Measurements from ENCODE around the gene CORO2B.

CORO2B gene

DNA sequence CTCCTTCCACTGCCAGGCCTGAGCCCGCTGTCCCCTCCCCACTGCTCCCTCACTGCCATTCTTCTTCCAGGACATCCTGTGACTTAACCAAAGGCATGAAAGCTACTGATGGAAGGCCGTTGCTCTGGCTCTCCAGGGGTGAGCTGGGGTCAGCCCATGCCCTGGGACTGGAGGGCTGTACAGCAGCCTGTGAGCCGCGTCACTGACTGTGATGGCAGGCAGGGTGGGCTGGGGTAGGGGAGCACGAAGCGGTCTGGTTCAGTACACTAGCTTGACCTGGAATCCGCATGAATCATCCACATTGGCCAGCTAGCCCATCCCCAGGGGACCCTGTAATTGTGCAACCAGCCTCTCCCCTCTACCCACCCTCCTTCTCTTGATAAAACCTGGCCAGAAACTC, 30.8 kb downstream of the CORO2B start:
- H3K4me2 ChIP-seq (ENCODE audit: low read depth, low read length, poor library complexity, severe bottlenecking), result no peak overlapping the region

DNA sequence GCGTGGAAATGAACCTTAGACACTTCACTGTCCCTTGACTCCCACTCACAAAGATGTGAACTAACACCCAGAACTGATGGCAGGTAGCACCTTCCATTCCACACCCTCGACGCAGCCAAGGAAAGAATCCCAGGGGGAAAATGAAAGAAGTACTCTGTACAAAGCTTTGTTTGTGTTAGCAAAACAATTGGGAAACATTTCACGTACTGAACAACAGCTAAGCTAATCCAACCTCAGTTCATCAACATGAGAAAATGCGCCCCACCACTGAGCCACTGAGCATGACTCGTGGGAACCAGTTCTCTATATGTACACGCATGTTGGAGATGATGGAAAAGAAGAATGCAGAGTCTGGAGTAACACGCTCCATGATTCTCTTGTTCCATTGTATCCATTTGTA, 32.0 kb downstream of the CORO2B start:
- Histone ChIP-seq H3K36me3 (ENCODE audit: low read length) (no peaks in the 10 kb centered on the region), H3K79me2 (ENCODE audit: insufficient read depth, low read length) (no peaks in the 10 kb centered on the region)

More for the DNA sequence above, 30.8 kb downstream of the CORO2B start:
- H2AFZ ChIP-seq (ENCODE audit: low read depth, low read length, severe bottlenecking), result no peak overlapping the region
- no peak overlapping the region for H3K4me3 ChIP-seq (ENCODE audit: insufficient read depth, low read length, poor library complexity, severe bottlenecking)
- H3K9me3 ChIP-seq (ENCODE audit: insufficient read depth, low read length), result no peaks in the 10 kb centered on the region
- H3K9me2 ChIP-seq (replicated peaks; ENCODE audit: insufficient read depth, low read length), result no peaks in the 10 kb centered on the region
- H3F3A ChIP-seq (ENCODE audit: insufficient read depth), result no peaks in the 10 kb centered on the region
- no peak overlapping the region for H3K9ac ChIP-seq (ENCODE audit: low read length)
- H3K27ac ChIP-seq (ENCODE audit: low read depth, low read length), result no peak overlapping the region
- no peaks in the 10 kb centered on the region for H3K27me3 ChIP-seq (ENCODE audit: low read length)
- no peak for TF ChIP-seq EZH2phosphoT487 (conservative IDR thresholded peaks at IDR 0.05; ENCODE audit: low read length)
- H4K20me1 ChIP-seq (ENCODE audit: low read depth, low read length), result no peaks in the 10 kb centered on the region
- H3K79me2 ChIP-seq (ENCODE audit: insufficient read depth, low read length), result no peaks in the 10 kb centered on the region
- no peaks in the 10 kb centered on the region for H3K36me3 ChIP-seq (ENCODE audit: low read length)

DNA sequence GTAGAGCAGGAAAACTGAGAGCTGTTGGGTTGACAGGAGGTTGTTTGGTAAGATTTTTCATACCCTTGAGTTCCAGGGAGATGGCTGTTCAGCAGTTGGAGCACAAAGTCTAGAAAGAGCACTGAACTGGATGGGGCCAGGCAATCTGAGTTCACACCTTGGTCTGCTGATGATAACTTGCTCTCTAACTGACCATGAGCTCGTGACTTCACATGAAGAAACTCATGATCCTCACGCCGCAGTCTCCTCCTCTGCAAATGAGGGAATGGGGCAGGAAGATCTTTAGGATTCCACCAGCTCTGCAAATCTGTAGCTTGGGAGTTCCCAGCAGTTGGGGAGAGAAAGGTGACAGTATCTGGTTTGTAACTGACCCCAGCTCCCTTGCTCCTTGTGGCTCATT, 33.7 kb downstream of the CORO2B start:
- Histone ChIP-seq H3K9ac (ENCODE audit: low read length) (no peak overlapping the region), H3K9me3 (ENCODE audit: insufficient read depth, low read length) (no peaks in the 10 kb centered on the region)

More for the DNA sequence above, 32.0 kb downstream of the CORO2B start:
- H4K20me1 ChIP-seq (ENCODE audit: low read depth, low read length), result no peaks in the 10 kb centered on the region
- no peaks in the 10 kb centered on the region for H3K9me3 ChIP-seq (ENCODE audit: insufficient read depth, low read length)
- H3K4me2 ChIP-seq (ENCODE audit: low read depth, low read length, poor library complexity, severe bottlenecking), result no peak overlapping the region
- no peak overlapping the region for H3K4me3 ChIP-seq (ENCODE audit: insufficient read depth, low read length, poor library complexity, severe bottlenecking)
- H3K27ac ChIP-seq (ENCODE audit: low read depth, low read length), result no peak overlapping the region
- no peaks in the 10 kb centered on the region for H3F3A ChIP-seq (ENCODE audit: insufficient read depth)
- H2AFZ ChIP-seq (ENCODE audit: low read depth, low read length, severe bottlenecking), result no peak overlapping the region
- no peaks in the 10 kb centered on the region for H3K27me3 ChIP-seq (ENCODE audit: low read length)
- TF ChIP-seq, protein P1, sequence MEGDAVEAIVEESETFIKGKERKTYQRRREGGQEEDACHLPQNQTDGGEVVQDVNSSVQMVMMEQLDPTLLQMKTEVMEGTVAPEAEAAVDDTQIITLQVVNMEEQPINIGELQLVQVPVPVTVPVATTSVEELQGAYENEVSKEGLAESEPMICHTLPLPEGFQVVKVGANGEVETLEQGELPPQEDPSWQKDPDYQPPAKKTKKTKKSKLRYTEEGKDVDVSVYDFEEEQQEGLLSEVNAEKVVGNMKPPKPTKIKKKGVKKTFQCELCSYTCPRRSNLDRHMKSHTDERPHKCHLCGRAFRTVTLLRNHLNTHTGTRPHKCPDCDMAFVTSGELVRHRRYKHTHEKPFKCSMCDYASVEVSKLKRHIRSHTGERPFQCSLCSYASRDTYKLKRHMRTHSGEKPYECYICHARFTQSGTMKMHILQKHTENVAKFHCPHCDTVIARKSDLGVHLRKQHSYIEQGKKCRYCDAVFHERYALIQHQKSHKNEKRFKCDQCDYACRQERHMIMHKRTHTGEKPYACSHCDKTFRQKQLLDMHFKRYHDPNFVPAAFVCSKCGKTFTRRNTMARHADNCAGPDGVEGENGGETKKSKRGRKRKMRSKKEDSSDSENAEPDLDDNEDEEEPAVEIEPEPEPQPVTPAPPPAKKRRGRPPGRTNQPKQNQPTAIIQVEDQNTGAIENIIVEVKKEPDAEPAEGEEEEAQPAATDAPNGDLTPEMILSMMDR (IDR thresholded peaks at IDR 0.05; ENCODE audit: insufficient read depth, low read length, poor library complexity, severe bottlenecking), result no peak
- no peak for TF ChIP-seq EZH2phosphoT487 (conservative IDR thresholded peaks at IDR 0.05; ENCODE audit: low read length)
- no peak overlapping the region for H3K9ac ChIP-seq (ENCODE audit: low read length)
- no peaks in the 10 kb centered on the region for H3K9me2 ChIP-seq (replicated peaks; ENCODE audit: insufficient read depth, low read length)

More for the DNA sequence above, 33.7 kb downstream of the CORO2B start:
- H3K79me2 ChIP-seq (ENCODE audit: insufficient read depth, low read length), result no peaks in the 10 kb centered on the region
- H3F3A ChIP-seq (ENCODE audit: insufficient read depth), result no peaks in the 10 kb centered on the region
- no peak overlapping the region for H2AFZ ChIP-seq (ENCODE audit: low read depth, low read length, severe bottlenecking)
- no peaks in the 10 kb centered on the region for H3K36me3 ChIP-seq (ENCODE audit: low read length)
- no peak for TF ChIP-seq EZH2phosphoT487 (conservative IDR thresholded peaks at IDR 0.05; ENCODE audit: low read length)
- TF ChIP-seq, protein P1 (IDR thresholded peaks at IDR 0.05; ENCODE audit: insufficient read depth, low read length, poor library complexity, severe bottlenecking), result no peak
- no peak overlapping the region for H3K4me2 ChIP-seq (ENCODE audit: low read depth, low read length, poor library complexity, severe bottlenecking)
- H3K27ac ChIP-seq (ENCODE audit: low read depth, low read length), result no peak overlapping the region
- H3K9me2 ChIP-seq (replicated peaks; ENCODE audit: insufficient read depth, low read length), result no peaks in the 10 kb centered on the region
- no peaks in the 10 kb centered on the region for H4K20me1 ChIP-seq (ENCODE audit: low read depth, low read length)
- no peaks in the 10 kb centered on the region for H3K27me3 ChIP-seq (ENCODE audit: low read length)
- H3K4me3 ChIP-seq (ENCODE audit: insufficient read depth, low read length, poor library complexity, severe bottlenecking), result no peak overlapping the region
